EL (cell line): ENCODE results near the gene CNKSR3.
A peak's percentile ranks its signal among the peaks of the same experiment; 100 is the strongest.

Source experiments
- DNase-seq: peaks from one replicate; pipeline ENCODE4 v3.0.0-alpha.2; 2016

The CNKSR3 gene

DNA sequence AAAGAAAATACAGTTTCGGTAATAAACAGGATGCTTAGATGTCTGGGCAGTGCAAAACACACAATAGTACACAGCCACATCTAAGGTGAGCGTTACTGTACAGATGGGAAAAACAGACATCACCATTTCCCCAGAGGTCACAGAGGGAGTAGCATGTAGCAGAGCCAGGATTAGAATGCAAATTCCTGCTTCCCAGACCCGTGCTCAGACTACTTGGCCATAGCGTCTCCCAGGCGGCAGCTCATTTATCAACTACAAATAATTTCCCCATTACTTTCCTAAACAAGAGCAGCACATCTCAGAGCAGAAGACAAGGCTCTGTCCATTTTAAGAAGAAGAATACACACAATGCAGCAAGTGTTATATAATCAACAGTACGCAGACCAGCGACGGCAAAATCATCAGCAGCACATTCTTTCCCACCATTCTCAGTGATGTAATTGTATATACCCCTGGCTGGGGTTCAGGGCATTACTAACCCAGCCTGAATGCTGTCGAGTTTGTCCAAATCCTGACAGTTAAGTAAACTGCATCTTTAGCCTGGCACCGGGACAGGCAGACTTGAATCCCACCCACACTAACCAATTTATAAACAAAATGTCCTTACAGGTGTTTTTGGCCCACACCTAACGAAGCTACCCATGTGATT is 61.9 kb downstream of the CNKSR3 start:
- DNase-seq, result peak; percentile 88

DNA sequence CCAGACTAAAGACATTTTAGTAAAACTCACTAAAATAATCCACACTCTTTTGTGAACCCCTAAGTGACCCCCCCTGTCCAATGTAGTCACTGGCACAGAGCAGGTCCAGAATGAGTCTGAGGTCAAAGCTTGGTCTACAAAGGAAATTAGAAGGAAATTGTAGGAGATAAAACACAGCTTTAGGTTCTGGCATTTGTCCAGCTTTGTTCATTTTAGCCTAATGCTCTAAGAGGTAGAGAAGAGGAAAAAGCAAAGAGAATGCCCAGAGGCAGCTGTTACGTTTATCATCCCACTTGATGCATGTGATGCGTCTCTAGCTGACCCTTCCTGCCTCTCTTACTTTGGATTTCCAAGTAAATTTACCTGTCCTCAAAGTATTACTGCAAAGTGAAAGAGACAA is 62.5 kb downstream of the CNKSR3 start:
- peak; percentile 10 for DNase-seq

DNA sequence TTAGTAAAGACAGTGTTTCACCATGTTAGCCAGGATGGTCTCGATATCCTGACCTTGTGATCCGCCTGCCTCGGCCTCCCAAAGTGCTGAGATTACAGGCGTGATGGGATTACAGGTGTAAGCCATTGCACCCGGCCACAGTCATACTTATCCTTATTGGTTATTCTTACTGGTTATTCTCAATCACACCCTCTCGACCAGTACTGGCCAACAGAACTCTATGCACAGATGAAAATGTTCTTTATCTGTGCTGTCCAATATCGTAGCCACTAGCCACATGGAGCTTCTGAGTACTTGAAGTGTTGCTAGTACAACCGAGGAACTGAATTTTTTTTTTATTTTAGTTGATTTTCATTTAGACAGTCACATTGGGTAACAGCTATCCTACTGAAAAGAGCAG is 63.5 kb downstream of the CNKSR3 start:
- no peak for DNase-seq

DNA sequence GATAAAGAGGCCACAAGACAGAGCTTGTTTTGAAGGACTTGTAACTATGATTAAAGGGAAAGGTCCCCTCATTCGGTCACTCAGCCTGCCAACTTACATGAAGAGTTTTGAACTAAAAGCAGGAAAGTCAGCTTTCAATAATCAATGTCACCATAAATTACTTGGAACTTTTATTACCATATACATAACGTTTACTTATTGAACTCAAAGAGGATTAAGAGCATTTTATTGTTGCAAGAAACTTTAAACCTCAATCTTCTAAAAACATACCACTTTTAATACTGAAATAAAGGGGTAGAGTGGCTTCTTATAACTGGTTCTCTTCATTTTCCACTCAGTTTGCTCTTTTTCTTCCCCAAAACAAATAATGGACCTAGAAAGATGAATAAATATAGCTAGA is 65.1 kb downstream of the CNKSR3 start:
- no peak for DNase-seq

DNA sequence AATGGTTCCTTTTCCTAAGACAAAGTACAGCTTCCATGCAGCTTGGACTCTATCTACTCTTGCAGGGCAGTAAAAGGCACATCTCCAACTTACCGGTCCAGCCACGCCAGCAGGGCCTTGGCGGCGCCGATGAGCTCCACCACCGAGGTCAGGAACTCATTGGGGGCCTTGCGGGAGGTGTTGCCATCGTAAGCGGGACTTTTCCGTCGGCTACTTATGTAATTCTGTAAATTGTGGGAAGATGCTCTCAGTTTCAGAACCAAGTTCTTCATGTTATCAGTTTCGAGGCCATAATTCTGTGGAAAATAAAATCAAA is 68.5 kb downstream of the CNKSR3 start:
- DNase-seq, result no peak

DNA sequence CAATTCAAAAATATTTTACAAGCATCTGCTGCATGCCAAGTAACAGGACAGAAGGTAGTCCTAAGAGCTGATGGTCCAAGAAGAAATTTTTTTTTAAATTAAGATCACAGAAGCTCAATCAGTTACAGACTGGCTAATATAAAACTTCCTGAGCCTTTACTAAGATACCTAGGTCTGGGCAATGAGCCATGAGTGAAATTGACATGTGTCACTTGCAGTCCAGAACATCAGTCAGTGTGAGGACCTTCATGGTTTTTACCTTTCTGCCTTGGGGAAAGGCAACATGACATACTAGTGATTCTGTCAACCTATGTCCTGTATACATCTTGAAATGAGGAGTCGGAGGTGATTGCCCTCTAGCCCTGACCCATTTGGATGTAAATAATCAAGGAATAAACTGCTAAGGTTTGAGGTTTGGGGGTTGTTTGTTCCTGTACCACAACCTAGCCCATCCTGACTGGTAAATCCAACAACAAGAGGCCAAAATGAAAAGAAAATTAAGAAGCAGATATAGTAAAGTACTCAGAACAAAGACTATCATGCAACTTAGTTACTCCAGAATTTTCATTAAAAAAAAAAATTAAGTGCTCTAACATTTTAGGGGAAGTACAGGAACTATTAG is 70.0 kb downstream of the CNKSR3 start:
- no peak for DNase-seq

DNA sequence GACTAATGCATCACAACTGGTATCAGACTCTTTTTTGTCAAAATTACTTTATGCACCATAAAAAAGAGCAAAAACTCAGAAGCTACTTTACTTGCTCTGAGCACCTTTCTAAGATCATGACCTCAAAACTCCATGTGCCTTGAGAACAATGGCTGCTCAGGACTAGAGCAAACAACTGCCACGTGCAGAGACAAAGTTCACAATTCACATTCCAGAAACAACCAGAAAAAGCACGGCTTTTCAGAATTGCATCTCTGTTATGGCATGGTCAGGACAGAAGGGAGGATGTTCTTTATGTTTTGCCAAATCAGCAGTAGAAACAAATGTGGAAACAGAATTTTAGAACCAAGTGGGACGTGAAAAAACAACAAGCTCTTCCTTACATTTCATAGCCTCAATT is 70.5 kb downstream of the CNKSR3 start:
- no peak for DNase-seq

DNA sequence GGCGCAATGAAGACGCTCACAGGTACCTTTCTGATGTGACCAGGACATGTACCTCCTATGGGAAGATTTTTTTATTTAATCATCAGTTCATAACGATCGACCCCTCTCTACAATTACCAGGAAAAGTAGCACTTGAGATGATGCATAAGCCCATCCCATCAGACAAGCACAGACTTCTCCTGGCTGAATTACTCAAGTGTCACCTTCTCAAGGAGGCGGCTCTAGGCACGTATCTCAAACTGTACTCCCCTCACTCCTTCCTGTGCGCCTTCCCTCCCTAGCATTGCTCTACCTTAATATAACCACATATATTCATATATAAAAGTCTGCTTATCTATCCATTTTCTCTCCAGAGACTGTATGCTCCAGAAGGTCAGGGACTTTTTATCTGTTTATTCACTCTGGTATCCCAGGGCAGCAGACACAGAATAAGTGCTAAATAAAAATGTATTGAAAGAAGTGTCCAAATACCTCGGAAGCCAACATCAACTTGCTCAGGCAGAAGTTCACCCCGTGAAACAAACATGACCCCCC is 71.5 kb downstream of the CNKSR3 start:
- DNase-seq, result no peak

DNA sequence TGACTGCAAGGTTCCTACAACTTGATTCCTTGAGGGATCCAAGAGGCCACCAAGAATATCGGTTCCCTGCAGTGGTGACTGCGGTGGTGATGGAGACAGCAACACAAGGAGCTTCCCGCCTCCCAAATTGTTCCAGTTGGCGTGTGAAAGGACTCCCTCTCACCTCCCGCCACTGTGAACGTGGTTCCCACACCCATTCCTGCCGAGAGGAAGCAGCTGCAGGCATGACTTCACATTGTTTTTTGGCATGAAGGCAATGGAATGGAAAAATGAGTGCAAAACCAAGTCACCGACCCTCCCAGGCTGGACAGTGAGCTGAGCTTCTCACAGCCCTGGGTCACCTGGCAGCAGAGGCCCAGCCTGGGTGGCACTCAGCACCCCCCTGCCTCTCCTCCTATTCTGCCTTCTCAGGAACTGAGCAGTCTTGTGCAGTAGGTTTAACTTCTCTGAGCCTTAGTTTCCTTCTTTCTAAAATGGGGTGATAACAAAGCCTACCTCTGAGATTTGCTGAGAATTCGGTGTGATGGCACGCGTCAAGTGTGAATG is 75.0 kb downstream of the CNKSR3 start:
- no peak for DNase-seq

DNA sequence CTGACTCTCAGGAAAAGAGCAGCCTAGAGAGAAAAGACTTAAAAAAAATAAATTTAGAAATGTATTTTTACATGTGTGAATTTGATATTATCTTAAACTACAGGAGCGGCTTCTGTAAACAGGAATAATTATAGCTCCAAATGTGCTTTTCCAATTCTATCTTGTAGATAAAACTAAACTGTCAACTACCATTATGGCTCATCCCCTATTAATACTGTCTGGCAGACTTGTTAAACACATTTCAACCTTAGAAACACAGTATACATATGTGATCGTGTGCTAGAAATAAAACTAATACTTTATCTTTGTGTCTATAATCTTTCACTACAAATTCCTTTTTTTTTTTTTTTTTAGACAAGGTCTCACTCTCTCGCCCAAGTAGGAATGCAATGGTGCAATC is 75.8 kb downstream of the CNKSR3 start:
- no peak for DNase-seq

DNA sequence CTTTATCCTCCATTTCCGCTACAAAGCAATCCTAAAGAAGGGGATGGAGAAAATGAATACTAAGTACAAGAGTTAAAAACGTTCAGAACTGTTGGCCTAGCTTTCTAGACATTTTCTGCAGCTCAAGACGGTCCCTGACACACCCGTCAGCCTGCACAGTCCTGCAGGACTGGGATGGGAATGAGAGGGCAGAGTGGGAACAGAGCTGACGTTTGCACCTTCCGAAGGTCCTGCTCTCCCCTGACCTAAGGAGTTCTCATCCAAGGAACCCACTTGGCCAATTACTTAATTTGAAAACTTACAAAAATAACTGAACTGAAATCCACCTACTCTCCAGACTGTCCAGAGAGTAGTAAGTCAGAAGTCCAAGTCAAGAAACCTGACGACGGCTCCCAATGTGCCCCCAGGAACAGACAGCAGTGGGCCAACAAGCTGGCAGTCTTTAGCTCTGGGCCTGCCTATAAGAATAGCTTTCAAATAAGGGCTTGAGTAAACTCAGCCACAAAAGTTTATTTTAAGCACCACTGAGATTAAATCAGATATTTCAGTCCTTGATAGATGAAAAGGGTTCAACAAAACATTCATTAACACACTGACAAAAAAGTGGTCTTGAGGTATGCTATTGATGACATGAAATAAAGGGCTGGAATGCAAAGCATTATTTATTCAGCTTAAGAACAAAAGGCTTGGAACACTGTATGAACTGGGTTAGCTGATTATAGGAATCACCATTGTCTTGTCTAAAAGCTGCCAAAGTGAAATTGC is 76.8 kb downstream of the CNKSR3 start:
- DNase-seq, result no peak

DNA sequence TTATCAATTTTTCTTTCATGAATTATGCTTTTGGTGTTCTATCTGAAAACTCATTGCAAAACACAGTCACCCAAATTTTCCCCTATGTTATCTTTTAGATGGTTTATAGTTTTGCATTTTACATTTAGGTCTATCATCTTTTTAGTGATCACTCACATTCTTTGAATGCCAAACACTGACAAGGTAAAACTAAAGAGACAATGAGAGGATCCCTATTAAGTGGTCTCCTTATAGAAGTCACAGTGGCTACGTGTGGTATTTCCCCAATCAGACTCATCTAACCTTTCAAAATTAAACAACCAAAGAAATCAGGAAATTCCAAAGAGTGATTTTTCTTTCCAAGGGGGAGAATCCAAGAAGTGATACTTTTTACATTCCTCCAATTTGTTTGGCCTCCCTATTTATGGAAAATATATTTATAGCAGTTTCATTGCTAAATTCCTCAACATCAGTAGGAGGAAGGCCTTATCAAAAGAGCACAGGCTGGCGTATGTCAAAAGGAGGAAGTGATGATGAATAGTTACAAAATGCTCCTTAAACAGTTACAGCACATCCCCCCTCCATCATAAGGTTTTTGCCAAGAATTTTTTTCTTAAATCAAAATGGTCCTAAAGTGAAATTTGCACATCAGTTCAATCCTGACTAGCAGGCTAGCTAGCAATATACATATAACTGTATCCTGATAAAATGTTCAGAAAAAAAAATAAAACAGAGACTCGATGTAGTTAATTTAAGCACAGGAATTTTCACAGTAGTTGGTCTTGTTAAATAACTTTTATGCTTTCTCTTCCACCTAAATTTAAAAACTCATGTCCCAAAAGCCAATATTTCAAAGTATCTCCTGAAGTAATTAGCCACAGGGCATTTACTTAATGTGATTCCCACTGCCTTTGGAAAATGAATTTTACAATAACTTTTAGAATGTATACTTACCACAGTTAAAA is 77.7 kb downstream of the CNKSR3 start:
- DNase-seq, result peak; percentile 45

DNA sequence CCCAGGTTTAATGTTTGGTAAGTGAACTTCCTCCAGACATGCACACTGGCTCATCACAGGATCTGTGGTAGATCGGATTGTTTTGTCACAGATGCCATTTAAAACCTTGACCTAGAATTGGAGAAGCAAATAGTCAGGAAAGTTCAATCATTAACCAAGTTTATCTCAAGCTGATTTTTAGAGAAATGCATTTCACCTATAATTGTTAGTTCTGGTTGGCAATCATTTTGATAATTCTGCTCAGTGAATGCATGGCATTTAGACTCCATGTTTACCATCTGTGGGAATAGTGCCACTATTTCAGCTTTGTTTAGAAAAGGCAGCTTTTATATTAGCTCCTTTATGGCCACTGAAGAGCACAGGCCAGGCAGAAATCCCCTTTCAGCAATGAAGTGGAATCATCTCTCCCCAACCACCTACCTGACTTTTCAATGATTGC is 80.0 kb downstream of the CNKSR3 start:
- no peak for DNase-seq

DNA sequence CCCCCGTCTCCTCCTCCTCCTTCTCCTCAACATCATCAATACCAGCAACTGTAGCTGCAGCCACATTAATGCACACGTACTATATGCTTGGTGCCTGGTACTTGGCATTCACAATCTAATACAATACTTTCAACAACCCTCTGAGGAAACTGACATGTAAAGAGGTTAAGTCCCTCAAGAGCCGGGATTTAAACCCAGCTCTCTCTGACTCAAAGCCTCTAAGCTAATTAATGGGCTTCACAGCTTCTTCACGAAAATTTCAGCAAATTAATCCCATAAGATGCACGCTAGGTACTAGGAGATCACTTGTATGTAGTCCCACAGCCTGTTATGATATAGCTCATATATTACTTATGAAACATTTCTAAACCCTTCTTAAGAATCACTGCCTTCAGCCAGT is 80.8 kb downstream of the CNKSR3 start:
- no peak for DNase-seq

DNA sequence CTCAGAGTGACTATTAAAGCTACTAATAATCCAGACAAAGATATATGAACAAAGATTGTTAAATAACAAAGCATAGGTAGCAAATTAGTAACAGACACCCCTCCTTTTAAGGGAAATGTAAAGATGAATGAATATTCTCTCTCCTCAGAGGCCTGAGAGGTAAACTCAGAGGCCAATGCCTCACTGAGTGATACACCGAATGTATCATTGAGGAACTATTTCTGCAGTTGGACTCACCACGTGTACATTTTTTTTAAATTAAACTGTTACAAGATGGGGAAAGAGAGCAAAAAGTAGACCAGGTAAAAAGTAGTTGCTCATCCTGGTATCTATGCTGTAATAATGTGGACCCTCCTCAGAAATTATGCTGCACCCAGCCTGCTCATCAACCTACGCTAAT is 81.6 kb downstream of the CNKSR3 start:
- peak; percentile 35 for DNase-seq

DNA sequence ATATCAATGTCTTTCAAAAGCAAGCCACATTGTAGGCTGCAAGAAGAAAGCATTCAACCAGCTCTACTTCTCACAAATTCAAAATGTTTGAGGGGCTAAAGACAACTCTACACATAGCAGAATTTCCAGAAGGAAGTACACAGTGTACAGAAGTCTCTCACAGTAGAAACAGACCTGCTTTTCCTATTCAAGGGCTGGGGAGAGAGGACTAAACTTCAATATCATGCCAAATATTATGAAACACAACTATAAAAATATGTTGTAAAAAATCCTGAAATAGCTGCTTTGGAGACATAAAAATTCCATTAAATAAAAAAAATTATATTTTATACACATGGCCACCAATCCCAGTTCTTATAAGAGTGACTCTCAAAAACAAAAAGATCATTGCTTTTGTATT is 83.0 kb downstream of the CNKSR3 start:
- DNase-seq, result no peak

DNA sequence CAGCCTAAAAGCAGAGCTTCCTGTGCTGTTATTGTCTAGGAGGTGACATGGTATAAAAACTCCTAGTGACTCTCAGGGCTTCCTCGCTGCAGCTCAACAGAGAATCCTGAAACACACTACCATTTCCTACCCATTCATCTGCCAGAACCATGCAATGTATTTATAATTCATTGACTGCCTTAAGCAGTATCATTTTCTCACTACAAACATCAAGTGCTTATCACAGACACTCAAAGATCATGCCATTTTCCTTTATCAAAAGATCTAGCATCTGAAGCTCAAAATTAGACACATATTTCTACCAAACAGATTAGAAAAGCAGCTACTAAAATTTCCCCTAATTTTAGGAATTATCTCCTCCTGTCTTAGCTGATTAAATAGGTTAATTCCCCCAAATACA is 83.5 kb downstream of the CNKSR3 start:
- DNase-seq, result no peak

DNA sequence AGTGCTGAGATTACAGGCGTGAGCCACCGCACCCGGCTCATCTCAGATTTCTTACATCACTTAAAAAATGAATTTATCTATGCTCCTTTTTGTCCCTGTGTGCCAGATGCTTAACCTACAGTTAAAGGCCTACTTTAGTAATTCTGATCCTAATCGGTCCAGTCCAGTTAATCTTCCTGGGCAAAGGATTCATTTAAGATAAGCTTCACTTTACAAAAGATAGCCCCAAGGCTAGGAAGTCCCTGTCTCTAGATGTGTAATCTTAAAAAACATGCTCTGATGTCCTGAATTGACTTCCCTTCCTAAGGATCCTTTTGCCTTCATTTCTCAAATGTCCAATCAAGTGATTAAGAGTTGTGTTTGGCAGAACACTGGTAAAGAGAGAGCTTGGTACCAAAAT is 85.5 kb downstream of the CNKSR3 start:
- DNase-seq, result no peak

DNA sequence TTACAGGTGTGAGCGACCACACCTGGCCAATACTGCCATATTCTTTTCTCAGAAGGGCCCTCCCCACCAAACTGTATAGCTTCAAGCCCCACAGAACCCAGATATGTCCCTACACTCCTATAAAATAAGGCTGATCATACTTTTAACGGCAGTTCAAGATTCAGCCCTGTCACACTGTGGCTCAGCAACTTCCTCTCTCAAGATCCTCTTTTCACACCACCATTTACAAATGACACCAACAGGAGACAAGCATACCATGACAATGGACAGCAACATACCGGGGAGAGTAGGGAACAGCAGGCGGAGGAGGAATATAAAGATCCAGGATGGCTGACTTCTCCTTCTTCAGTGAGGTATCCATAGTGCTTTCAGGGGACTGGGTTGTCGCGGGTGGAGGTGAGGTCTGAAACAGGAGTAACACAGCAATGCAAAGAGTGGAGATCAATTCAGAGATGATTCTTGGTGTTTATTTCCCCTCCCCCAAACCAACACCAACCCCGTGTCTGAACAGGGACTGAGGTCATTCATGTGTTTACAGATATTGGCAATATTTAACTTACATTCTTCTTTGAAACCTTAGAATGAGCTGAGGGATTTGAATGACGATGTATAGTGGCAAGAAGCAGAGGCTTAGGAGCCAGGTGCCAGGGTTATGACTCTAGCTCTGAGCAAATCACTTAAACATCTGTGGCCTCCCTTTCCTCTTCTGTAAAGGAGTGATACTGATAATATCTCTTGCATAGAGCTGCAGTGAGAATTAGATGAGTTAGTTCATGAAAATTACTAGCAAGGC is 96.3 kb downstream of the CNKSR3 start:
- peak; percentile 79 for DNase-seq

DNA sequence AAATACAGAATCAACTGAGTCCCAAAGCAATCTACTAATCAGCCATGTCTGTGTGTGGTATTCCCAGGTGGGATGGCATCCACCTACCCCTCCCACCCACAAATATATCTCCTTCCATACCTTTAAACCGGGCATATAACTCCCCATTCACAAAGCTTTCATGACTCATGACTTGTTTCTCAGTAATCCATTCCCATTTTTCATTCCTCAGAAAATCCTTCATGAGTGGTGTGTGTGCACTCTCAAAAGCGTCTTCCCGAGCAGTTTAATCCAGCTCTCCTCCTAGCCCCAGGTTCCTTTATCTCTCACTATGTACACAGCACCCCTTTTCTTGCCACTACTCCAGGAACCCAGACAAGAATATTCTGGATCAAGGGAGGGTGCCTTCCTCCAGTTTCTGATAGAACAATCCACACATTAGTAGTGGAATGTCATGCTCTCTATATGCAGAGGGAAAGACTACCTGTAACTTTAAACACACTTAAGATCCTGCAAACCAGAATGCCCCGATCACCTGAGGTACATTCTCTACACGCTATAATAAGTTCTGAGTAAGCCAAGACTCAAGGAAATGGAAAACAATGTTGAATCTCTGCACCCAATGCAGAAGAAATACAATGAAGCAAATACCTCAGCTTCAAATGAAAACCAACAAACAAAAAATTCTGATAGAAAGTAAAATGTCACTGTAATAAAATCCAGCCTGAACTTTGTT is 98.2 kb downstream of the CNKSR3 start:
- no peak for DNase-seq

DNA sequence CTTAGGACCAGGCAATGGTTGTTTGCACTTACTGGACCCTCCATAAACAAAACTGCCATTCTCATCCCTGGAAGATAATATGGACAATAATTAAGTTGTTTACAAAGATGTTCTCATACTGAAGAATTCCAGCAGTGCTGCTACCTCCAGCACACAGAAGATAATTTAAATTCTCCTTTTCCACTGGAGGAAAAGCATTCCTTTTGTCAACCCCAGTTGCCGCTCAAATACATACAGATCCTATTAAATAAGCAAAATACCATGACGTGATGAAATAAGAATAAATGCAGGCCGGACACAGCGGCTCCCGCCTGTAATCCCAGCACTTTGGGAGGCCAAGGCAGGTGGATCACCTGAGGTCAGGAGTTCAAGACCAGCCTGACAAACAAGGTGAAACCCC is 99.4 kb downstream of the CNKSR3 start:
- DNase-seq, result no peak
